Measurements from ENCODE around the gene MED29. TPM values are rescaled to one million over a fixed set of nuclear protein-coding genes. Genes with fewer than 3 reads are reported as not detected.

Gene MED29
- total RNA-seq, 1 donor from 2014 or later: 13.7 TPM

DNA sequence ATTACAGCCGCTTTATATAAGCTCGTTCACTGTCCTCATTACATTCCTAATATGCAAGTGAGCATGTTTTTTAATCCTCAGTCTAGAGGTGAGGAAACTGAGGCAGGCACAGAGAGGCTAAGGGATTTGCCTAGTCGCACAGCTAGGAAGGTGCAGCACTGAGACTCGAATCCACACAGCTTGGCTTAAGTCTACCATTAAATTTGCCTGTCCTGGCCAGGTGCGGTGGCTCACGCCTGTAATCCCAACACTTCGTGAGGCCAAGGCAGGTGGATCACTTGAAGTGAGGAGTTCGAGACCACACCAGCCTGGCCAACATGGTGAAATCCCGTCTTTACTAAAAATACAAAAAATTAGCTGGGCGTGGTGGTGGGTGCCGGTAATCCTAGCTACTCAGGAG, 36.5 kb downstream of the MED29 start:
- DNase-seq (ENCODE audit: low spot score): no peak

DNA sequence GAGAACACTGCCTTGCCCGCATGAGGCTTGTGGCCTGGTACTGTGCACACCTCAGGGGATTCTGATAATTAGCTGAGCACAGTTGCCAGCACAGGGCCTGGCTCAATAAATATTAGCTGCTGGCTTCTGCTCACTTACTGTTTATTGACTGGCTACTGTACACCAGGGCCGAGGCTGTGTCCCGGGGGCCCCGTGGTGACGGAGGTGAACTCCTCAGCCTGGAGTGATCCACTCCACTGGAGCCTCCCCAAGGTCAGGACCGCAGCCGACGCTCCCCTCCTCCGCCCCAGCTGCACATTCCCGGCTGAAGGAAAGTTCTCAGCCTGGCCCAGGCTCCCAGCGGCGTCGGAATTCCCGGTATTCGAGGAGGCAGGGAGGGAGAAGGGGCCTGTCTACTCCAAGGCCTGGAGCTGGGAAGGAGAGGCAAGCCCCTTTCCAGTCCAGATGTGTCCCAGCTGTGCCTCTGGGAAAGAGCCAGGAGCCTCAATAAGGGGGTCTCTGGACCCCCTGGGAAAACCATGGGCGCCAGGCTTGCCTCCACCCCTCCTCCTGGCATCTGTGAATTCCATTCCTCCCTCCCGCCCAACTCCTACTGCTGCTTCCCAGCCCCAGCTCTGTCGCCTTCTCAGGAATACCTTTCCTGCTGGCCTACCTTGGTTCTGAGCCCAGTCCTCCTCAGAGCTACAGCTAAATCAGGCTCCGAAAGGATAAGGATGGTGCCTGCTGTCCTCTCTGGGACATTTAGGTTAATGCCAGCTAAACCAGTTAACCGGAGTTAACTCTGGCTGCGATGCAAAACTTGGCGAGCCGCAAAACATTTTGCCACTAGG, 37.3 kb downstream of the MED29 start:
- peak; percentile 92 for DNase-seq (ENCODE audit: low spot score)

DNA sequence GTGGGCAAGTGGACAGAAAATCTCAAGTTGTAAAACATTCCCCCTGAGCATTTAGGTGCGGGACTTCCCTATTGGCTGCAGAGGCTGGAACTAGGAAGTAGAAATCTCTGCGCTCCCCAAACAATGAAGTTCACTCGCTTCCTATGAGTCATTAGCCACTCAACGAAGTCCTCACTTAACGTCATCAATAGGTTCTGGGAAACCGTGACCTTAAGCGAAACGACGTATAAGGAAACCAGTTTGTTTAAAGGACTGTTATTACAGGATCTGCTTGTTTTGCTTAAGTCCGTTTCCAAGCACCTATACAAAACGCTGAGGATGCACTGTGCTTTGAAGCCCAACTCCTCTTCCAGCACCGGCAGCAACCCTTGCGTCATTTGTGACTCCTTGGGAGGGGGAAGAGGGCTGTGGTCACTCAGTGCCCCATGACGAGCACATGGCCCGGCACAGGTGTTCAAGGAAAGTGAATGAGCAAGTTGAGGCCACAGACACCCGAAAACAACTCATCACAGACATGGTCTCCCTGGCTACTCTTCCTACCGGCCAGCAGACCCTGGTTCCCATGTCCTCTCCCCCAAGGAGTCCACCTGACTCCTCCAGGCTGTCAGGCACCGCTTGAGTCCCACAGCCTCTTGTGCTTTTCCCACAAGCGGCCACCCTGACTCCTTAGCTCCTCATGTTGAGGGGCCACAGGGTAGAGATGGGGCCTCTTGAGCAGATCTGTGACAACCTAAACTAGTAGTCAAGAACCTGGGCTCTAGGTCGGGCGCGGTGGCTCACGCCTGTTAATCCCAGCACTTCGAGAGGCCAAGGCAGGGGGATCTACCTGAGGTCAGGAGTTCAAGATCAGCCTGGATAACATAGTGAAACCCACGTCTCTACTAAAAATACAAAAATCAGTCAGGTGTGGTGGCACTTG, 39.8 kb downstream of the MED29 start:
- DNase-seq (ENCODE audit: low spot score): peak; percentile 71

DNA sequence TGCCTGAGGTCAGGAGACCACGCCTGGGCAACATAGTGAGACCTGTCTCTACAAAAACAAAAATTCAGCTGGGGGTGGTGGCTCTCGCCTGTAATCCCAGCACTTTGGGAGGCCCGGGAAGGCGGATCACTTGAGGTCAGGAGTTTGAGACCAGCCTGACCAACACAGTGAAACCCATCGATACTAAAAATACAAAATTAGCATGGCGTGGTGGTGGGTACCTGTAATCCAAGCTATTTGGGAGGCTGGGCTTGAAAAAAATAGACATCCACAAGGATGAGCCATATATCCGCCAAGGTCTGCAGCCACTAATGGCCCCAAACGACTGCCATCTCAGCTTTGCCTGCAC, 41.5 kb downstream of the MED29 start:
- no peak for DNase-seq (ENCODE audit: low spot score)

DNA sequence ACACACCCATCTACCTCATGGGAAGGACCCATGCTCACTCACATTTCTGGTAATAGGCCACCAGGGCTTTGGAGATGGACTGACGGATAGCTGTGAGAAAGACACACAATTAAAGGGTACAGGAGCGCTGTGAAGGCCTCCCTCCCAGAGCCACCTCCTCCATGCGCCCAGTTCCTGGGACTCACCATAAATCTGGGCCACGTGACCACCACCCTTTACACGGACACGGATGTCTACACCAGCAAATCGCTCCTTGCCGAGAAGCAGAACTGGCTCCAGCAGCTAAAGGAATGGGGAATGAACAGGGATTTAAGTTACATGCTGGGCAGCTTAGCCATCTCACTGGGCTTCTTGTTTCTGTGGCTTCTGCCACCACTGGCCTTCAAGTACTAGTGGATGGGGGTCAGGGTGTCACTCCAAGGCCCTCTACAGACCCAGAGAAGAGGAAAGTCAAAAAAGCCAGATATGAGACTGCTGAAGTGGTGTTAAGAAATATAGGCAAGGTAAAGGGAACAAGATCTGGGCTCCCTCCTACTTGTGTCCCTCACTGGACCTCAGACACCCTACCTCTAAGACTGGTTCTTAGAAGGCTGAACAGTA, 42.4 kb downstream of the MED29 start:
- DNase-seq (ENCODE audit: low spot score): no peak

DNA sequence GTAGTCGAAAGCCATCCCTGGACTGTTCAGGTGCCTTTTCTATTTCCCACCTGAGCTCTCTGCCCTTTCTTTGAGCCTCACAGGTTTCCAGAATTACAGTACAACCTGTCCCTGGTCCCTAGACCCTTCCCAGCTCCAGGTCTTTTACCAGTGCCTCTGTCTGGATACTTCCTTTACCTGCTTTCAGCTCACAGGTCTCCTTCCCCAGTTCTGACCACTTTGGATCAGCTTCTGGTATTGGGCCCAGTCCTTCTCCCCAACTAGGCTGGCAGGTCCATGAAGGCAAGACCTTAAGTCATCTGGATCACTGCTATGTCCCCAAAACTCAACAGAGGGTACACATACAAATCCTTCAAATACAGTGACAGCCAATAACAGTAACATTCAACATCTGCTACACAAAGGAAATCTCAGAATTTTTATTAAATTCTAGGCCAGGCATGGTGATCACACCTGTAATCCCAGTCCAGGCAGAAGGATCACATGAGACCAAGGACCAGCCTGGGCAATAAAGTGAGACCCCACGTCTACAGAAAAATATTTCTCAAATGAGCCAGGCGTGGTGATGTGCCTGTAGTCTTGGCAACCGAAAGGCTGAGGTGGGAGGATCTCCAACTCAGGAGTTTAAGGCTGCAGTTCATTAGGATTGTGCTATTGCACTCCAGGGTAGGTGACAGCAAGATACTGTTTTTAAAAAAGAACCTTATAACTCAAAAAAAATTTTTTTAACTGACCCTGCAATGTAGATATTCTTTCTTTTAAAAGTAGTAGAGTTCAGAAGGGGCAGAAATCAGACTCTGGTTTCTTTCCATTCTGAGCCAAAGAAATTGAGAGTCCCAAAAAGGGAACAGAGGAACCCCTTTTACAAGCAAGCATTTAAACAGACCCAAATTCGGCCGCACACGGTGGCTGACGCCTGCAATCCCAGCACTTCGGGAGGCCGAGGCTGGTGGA, 43.2 kb downstream of the MED29 start:
- DNase-seq (ENCODE audit: low spot score): no peak

DNA sequence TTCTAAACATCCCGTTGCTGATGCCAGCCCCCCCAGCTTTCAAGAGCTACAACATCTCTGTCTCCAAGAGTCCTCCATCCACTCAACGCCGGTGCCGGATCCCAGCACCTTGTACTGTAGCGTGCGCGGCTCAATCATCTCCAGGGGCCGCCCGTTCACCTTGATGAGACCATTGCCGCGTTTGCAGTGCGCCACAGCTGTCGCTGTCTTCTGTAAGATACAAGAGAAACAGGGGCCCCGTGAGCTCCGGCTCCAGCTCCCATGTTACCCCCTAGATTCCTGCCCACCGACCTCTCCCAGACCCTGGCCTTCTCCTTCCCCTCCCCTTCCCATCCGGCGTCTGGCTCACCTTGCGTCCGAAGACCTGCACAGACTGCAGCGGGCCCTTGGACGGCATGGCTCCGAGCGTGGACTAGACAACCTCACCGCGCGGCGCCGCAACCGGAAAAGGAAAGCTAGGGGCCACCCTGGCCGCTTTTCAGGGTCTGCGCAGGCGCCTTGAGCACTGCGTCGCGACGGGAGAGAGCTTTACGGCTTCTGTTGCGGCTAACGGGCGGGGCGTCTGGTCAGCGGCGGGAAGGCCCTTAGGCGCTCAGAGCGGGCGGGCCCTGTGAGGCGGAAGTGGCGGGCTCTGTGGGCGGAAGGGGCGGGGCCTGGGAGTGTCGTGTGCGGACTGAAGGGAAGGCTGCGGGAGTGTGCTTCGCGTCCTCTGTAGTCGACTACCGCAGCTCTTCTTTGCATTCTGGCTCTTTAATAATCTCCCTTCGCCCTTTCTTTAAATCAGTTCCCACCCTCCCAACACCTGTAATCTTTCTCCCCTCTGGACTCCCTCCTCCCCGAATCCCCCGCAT, 44.5 kb downstream of the MED29 start, which contains the start of gene RPS16:
Gene RPS16, minus strand, starts transcription at position 451 of the 851 bp plus-strand sequence. Its CDS starts 54 bp downstream, at position 397.
- peak; percentile 99 for DNase-seq (ENCODE audit: low spot score)

DNA sequence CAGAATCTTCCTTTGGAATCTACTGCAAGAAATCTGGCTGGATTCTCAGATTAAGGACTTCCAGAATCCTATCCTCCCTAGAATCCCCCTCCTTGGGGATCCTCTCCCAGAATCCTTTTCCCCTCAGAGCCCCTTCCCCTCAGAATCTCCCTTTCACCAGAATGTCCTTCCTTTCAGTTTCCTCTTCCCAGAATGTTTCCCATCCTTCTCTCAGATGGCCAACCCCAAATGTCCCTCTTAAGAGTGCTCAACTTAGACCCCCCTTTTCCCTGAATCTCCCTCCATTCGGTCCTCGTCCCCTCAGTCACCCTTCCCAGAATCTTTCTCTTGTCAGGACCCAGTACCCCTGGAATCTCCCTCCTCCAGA, 45.2 kb downstream of the MED29 start:
- no peak for DNase-seq (ENCODE audit: low spot score)

DNA sequence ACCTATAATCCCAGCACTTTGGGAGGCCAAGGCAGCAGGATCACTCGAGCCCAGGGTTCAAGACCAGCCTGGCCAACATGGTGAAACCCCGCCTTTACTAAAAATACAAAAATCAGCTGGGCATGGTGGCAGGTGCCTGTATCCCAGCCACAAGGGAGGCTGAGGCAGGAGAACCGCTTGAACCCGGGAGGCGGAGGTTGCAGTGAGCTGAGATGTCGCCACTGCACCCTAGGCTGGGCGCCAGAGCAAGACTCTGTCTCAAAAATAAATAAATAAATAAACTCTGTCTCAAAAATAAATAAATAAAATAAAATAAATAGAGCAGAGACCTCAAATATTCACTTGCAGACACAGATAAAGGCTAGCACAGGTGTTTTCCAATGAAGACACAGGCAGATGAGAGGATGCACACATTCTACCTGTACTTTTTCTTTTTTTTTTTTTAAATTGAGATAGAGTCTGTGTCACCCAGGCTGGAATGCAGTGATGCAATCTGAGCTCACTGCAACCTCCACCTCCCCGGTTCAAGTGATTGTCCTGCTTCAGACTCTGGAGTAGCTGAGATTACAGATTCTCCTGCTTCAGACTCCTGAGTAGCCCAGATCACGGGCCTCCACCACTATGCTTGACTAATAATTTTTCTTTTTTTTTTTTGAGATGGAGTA, 47.2 kb downstream of the MED29 start:
- no peak for DNase-seq (ENCODE audit: low spot score)

DNA sequence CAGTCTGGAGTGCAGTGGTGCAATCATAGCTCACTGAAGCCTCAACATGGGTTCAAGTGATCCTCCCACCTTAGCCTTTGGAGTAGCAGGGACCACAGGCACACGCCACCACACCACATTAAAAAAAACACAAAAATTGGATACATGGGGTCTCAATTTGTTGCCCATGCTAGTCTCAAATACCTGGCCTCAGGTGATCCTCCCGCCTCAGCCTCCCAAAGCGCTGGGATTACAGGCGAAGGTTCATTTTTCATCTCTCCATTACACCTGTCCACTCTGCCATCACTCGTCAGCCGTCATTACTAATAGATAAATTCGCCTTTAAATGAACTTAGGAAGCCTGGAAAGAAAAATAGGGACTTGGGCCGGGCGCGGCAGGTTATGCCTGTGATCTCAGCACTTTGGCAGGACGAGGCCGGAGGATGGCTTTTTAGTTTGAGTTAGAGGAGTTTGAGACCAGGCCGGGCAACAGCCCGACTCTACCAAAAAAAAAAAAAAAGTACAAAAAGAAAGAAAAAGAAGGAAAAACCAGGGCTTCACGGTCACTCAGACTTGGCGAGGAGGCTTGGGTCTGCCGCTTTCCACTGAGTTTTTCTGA, 53.5 kb downstream of the MED29 start:
- DNase-seq (ENCODE audit: low spot score): no peak

DNA sequence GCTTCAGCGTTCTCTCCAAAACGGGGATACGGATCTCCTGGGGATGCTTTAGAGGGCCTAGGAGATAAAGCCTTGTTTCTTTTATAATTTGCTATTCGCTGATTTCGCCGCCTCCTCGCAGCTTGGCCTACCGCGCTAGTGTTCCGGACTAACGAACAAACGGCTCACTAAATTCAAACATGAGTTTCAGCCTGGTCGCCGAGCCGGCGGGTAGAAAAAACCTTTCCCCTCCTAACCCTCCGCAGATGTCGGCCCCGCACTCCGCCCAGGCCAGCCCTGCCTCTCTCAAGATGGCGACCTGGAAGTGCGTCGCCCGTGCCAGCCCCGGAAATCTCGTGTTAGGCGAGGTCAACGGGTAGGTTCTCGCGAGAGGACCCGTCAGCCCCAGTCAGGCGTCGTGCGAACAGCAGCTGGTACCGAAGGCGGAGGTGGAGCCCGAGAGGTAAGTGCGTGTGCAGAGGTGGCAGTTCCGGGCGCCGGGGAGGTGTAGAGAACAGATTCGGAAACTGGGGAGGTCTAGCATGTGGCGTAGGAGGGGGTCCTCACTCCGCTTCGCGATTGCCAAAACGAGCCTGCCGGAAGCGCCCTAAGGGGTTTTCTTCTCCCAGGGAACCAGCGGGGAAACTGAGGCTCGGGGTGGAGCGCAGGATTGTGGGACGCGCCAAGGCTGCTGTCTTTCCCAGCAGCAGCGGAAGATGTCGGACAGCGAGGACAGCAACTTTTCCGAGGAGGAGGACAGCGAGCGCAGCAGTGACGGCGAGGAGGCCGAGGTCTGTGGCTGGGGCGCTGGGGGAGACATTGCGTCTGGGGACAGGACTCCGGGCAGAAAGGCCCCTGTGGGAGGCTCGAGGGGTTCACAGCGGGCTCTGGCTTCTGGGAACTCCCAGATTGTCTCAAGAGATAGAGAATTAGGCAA, 54.3 kb downstream of the MED29 start, which contains the start of gene SUPT5H:
Gene SUPT5H, plus strand, starts transcription at position 387 of the 916 bp plus-strand sequence. Its CDS starts 309 bp downstream, at position 696.
- DNase-seq (ENCODE audit: low spot score): peak; percentile 99

DNA sequence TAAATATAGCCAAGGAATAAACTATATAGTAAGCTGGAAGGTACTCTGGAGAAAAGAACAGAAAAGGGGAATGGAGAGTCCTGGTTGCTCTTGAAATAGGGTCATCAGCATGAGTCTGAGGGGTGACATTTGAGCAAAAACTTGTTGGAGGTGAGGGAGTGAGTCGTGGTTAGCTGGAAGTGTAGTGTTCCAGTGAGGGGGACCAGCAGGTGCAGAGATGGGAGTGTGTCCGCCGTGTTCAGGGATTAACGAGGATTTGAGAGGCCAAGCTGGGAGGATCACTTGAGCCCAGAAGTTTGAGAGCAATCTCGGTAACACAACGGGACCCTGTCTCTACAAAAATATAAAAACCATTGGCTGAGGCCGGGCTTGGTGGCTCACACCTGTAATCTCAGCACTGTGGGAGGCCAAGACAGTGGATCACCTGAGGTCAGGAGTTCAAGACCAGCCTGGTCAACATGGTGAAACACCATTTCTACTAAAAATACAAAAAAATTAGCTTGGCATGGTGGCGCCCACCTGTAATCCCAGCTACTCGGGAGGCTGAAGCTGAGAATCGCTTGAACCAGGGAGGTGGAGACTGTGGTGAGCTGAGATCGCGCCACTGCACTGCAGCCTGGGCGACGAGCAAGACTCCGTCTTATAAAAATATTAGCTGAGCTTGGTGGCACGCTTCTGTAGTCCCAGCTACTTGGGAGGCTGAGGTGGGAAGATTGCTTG, 55.3 kb downstream of the MED29 start:
- DNase-seq (ENCODE audit: low spot score): no peak

DNA sequence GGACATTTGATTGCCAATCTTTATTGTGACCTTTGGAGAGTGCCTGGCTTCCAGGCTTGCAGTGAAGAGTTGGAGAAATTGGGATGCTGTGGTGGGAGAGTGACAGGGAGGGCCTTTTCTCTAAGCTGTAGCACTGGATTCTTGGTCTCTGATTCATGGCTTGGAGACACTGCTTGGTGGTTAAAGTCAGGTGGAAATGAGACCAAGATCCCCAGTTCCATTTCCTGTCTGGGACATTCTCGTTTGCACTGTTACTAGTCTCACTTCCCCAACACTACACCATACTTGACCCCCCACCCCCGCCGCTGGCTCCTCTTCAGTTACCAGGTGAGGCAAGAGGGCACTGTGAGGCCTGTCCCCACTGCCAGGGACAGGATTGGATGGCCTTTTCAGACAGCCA, 57.1 kb downstream of the MED29 start:
- DNase-seq (ENCODE audit: low spot score): no peak

DNA sequence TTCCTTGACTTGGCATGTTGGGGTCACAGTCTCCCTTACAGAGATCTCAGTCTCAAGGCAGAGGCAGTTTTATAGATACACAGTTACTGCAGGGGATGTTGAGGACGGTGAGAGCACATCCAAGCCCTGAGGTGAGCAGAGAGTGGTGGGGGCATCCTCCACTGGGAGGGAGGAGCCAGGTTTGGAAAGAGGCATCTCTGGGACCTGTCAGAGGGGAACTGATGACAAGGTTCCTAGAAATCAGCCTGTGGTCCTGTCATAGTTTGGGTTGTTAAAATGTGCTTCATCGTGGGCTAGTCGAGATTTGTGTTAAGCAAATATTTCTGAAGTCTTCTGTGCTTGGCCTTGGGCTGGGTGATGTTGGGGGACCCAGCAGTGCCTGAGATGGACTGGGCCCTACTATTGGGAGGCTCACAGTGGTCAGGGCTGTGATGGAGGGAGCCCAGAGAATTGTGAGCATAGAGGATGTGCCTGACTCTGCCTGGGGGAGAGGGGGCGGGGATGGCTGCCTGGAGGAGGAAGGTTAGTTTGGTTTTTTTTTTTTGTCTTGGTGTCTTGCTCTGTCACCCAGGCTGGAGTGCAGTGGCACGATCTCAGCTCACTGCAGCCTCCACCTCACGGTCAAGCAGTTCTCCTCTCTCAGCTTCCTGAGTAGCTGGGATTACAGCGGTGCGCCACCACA, 58.1 kb downstream of the MED29 start:
- no peak for DNase-seq (ENCODE audit: low spot score)
